GM12878 (cell line): ENCODE measurements around the gene LRRC41. TPM values are rescaled to one million over a fixed set of nuclear protein-coding genes. Genes with fewer than 3 reads are reported as not detected.
A peak's percentile ranks its signal among the peaks of the same experiment; 100 is the strongest.

ENCODE experiments used
- CHD1 ChIP-seq: IDR thresholded peaks from 2 replicates; pipeline ENCODE4 v1.6.1; 2012; ENCODE audit warnings: low read depth, low read length, improper control_type of control experiment
- CTCF ChIP-seq, 3 experiments: IDR thresholded peaks in 2 of 3; conservative IDR thresholded peaks in 1 of 3; 2 replicates each; pipeline ENCODE4 v1.5.1; 2011; ENCODE audit warnings: low read depth in 3 of 3, low read length in 3 of 3, mild to moderate bottlenecking in 3 of 3, control low read depth in 2 of 3, moderate library complexity in 2 of 3, inconsistent platforms in 1 of 3, mixed read lengths in 1 of 3; ENCODE audit not compliant: control insufficient read depth in 2 of 3, insufficient read depth in 1 of 3; ENCODE audit errors: extremely low read depth in 1 of 3
- EP300 ChIP-seq, 2 experiments: fragments of 150-350 bp in 1 of 2; IDR thresholded peaks; 2 replicates each; pipeline ENCODE4 v1.6.1; 2011 to 2012; ENCODE audit warnings: low read depth in 2 of 2, low read length in 2 of 2, borderline replicate concordance in 1 of 2, improper control_type of control experiment in 1 of 2, inconsistent platforms in 1 of 2; ENCODE audit not compliant: control insufficient read depth in 1 of 2
- FOXM1 ChIP-seq: IDR thresholded peaks from 2 replicates; pipeline ENCODE4 v1.6.1; 2012; ENCODE audit warnings: low read depth, mild to moderate bottlenecking, inconsistent platforms, low read length, moderate library complexity
- GATAD2B ChIP-seq: fragments of 450-650 bp; conservative IDR thresholded peaks from 2 replicates; pipeline ENCODE4 v1.6.1; 2017; ENCODE audit warnings: low read depth, mild to moderate bottlenecking, moderate library complexity
- IKZF1 ChIP-seq: fragments of 450-650 bp; conservative IDR thresholded peaks from 2 replicates; pipeline ENCODE4 v1.6.1; 2017; ENCODE audit warnings: antibody characterized with exemption, mild to moderate bottlenecking
- IKZF2 ChIP-seq, 2 experiments: fragments of 450-650 bp; IDR thresholded peaks; 2 replicates each; pipeline ENCODE4 v1.6.1; 2017; ENCODE audit warnings: mild to moderate bottlenecking in 2 of 2, moderate library complexity in 2 of 2
- IRF4 ChIP-seq: IDR thresholded peaks from 2 replicates; pipeline ENCODE4 v1.6.1; 2011; ENCODE audit warnings: low read depth, low read length
- KAT2A ChIP-seq: conservative IDR thresholded peaks from 2 replicates; pipeline ENCODE4 v1.6.1; 2011; ENCODE audit warnings: low read depth, low read length; ENCODE audit not compliant: control insufficient read depth
- KDM1A ChIP-seq: fragments of 200-600 bp; sonication (generic); IDR thresholded peaks from 2 replicates; pipeline ENCODE4 v1.6.1; 2016; ENCODE audit warnings: borderline replicate concordance
- LARP7 ChIP-seq: fragments of 450-650 bp; IDR thresholded peaks from 2 replicates; pipeline ENCODE4 v1.6.1; 2017; ENCODE audit warnings: mild to moderate bottlenecking
- MEF2B ChIP-seq: fragments of 450-650 bp; IDR thresholded peaks from 2 replicates; pipeline ENCODE4 v1.6.1; 2018; ENCODE audit warnings: mild to moderate bottlenecking, moderate library complexity; ENCODE audit not compliant: partially characterized antibody, poor library complexity, severe bottlenecking
- MXI1 ChIP-seq: fragments of 150-350 bp; IDR thresholded peaks from 2 replicates; pipeline ENCODE4 v1.6.1; 2011; ENCODE audit warnings: low read depth, mild to moderate bottlenecking, inconsistent platforms, low read length, improper control_type of control experiment
- NFXL1 ChIP-seq: fragments of 450-650 bp; IDR thresholded peaks from 2 replicates; pipeline ENCODE4 v1.6.1; 2017; ENCODE audit warnings: antibody characterized with exemption, mild to moderate bottlenecking, borderline replicate concordance
- RUNX3 ChIP-seq: IDR thresholded peaks from 2 replicates; pipeline ENCODE4 v1.6.1; 2012; ENCODE audit warnings: low read length, inconsistent platforms
- SMARCA5 ChIP-seq: fragments of 450-650 bp; IDR thresholded peaks from 2 replicates; pipeline ENCODE4 v1.6.1; 2017; ENCODE audit warnings: mild to moderate bottlenecking
- STAT1 ChIP-seq: fragments of 450-650 bp; conservative IDR thresholded peaks from 2 replicates; pipeline ENCODE4 v1.6.1; 2014; ENCODE audit warnings: antibody characterized with exemption, mild to moderate bottlenecking
- TAF1 ChIP-seq: IDR thresholded peaks from 2 replicates; pipeline ENCODE4 v1.6.1; 2011; ENCODE audit warnings: mild to moderate bottlenecking, low read depth, low read length, borderline replicate concordance
- TBL1XR1 ChIP-seq: IDR thresholded peaks from 2 replicates; pipeline ENCODE4 v1.6.1; 2012; ENCODE audit warnings: low read depth, low read length, improper control_type of control experiment
- TCF12 ChIP-seq: IDR thresholded peaks from 2 replicates; pipeline ENCODE4 v1.6.1; 2011; ENCODE audit warnings: low read depth, mild to moderate bottlenecking, low read length
- TCF3 ChIP-seq: IDR thresholded peaks from 2 replicates; pipeline ENCODE4 v1.6.1; 2012; ENCODE audit warnings: low read depth, mild to moderate bottlenecking, low read length, borderline replicate concordance; ENCODE audit not compliant: insufficient read depth
- ZZZ3 ChIP-seq: IDR thresholded peaks from 2 replicates; pipeline ENCODE4 v1.6.1; 2011; ENCODE audit warnings: low read depth; ENCODE audit not compliant: control insufficient read depth, insufficient read length
- polyA plus RNA-seq, 11 experiments: library from polyadenylated mRNA; depleted of rRNA in 4 of 11; unstranded in 6 of 11; stranded (reverse) in 5 of 11; fragments of >200 nt; fragmentation: Nextera tagmentation in 4 of 11; fragmentation: Illumina TruSeq in 1 of 11; extraction: Ambion mirVana in 4 of 11; extraction: Trizol in 1 of 11; gene quantifications; 1 replicate in 1 of 11; 2 replicates in 10 of 11; pipeline versions ENCODE4 v1.2.1 to v1.2.3, GENCODE V29; 2011 to 2016; ENCODE audit warnings: inconsistent platforms in 2 of 11, missing spikeins in 2 of 11, low read depth in 1 of 11
- total RNA-seq, 4 experiments: library from RNA; depleted of rRNA in 3 of 4; stranded (reverse); fragments of >200 nt in 3 of 4; fragmentation: Illumina TruSeq in 1 of 4; extraction: Trizol in 1 of 4; gene quantifications; 2 replicates each; pipeline versions ENCODE4 v1.2.1 to v1.2.3, GENCODE V29; 2013 to 2021
- TF ChIP-seq, protein P1 (sequence below): fragments of 450-650 bp; IDR thresholded peaks from 2 replicates; pipeline ENCODE4 v1.6.1; 2018; ENCODE audit warnings: mild to moderate bottlenecking, low read depth, moderate library complexity; ENCODE audit not compliant: partially characterized antibody
- TF ChIP-seq, protein P2 (sequence below): IDR thresholded peaks from 2 replicates; pipeline ENCODE4 v1.6.1; 2012; ENCODE audit warnings: low read depth, low read length, improper control_type of control experiment
- TF ChIP-seq, protein P3 (sequence below): fragments of 450-650 bp; IDR thresholded peaks from 2 replicates; pipeline ENCODE4 v1.6.1; 2014; ENCODE audit warnings: mild to moderate bottlenecking

LRRC41 gene
- total and polyA plus RNA-seq, 10 of the 15 experiments (the other 5 are each of a cell fraction or from before 2014, with no cell fraction given) = 12.0 to 79.9 (median 48.5) TPM

DNA sequence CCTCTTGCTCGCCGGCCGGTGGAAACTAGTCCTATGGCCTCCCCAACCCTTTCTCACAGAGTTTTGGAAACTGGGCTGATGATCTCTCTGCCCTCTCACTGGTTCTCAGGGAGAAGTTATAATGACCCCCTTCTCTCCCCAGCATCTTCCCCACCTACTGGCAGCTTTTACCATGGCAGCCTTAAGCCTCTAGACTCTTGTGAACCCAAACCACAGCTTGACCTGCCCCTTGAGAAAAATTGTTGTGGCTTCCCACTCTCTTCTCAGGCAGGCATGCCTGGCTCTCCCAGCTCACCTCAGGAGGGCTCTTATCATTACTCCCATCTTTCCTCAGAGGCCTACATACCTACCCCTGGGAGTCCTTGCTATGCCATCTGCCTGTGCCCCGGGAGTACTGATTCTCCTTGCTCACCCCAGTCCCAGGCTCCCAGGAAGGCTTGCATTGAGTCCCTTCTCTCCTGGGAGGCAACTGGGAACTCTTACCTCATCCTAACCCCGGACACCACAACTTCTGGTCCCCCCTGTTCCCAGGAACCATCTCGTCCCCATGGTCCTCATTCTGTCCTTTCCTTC is 38.8 kb upstream of the LRRC41 start (continued):
- TF ChIP-seq, protein P1, sequence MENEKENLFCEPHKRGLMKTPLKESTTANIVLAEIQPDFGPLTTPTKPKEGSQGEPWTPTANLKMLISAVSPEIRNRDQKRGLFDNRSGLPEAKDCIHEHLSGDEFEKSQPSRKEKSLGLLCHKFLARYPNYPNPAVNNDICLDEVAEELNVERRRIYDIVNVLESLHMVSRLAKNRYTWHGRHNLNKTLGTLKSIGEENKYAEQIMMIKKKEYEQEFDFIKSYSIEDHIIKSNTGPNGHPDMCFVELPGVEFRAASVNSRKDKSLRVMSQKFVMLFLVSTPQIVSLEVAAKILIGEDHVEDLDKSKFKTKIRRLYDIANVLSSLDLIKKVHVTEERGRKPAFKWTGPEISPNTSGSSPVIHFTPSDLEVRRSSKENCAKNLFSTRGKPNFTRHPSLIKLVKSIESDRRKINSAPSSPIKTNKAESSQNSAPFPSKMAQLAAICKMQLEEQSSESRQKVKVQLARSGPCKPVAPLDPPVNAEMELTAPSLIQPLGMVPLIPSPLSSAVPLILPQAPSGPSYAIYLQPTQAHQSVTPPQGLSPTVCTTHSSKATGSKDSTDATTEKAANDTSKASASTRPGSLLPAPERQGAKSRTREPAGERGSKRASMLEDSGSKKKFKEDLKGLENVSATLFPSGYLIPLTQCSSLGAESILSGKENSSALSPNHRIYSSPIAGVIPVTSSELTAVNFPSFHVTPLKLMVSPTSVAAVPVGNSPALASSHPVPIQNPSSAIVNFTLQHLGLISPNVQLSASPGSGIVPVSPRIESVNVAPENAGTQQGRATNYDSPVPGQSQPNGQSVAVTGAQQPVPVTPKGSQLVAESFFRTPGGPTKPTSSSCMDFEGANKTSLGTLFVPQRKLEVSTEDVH = peak; percentile 25
- TF ChIP-seq TCF3 = no peak
- no peak for TF ChIP-seq TBL1XR1
- TF ChIP-seq KAT2A = no peak
- TF ChIP-seq CHD1 = no peak
- TF ChIP-seq IKZF2 (IDR thresholded peaks at IDR 0.05) = peak in 1 of 2 experiments; percentile 45; a peak in 1 of 4 replicates
- TF ChIP-seq TCF12 = 0 out of 2 replicates have a peak, but pooled peaks have one; percentile 31
- no peak for TF ChIP-seq IRF4
- TF ChIP-seq, protein P2, sequence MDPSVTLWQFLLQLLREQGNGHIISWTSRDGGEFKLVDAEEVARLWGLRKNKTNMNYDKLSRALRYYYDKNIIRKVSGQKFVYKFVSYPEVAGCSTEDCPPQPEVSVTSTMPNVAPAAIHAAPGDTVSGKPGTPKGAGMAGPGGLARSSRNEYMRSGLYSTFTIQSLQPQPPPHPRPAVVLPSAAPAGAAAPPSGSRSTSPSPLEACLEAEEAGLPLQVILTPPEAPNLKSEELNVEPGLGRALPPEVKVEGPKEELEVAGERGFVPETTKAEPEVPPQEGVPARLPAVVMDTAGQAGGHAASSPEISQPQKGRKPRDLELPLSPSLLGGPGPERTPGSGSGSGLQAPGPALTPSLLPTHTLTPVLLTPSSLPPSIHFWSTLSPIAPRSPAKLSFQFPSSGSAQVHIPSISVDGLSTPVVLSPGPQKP = no peak
- peak; percentile 63 for TF ChIP-seq RUNX3
- peak; percentile 70; the same call in 1 of the 2 replicates for TF ChIP-seq GATAD2B
- TF ChIP-seq SMARCA5 = peak; percentile 78
- TF ChIP-seq NFXL1 = no peak
- peak; percentile 92 for TF ChIP-seq MEF2B
- TF ChIP-seq, protein P3, sequence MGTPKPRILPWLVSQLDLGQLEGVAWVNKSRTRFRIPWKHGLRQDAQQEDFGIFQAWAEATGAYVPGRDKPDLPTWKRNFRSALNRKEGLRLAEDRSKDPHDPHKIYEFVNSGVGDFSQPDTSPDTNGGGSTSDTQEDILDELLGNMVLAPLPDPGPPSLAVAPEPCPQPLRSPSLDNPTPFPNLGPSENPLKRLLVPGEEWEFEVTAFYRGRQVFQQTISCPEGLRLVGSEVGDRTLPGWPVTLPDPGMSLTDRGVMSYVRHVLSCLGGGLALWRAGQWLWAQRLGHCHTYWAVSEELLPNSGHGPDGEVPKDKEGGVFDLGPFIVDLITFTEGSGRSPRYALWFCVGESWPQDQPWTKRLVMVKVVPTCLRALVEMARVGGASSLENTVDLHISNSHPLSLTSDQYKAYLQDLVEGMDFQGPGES = no peak
- no peak for TF ChIP-seq MXI1
- TF ChIP-seq CTCF (IDR thresholded peaks at IDR 0.05 in 2 of 3, conservative IDR thresholded peaks at IDR 0.05 in 1 of 3; ENCODE audit: control insufficient read depth in 2 of 3, extremely low read depth in 1 of 3, insufficient read depth in 1 of 3, low read depth in 3 of 3, low read length in 3 of 3) = peak; percentile 56 to 77 (median 59)
- no peak; a peak in 1 of 4 replicates for TF ChIP-seq EP300 (IDR thresholded peaks at IDR 0.05; ENCODE audit: borderline replicate concordance in 1 of 2, control insufficient read depth in 1 of 2, low read depth in 2 of 2, low read length in 2 of 2)
- TF ChIP-seq TAF1 = no peak
- no peak for TF ChIP-seq STAT1
- TF ChIP-seq ZZZ3 = no peak
- TF ChIP-seq IKZF1 = peak; percentile 40
- no peak for TF ChIP-seq KDM1A
- TF ChIP-seq LARP7 = no peak
- no peak for TF ChIP-seq FOXM1
